GM12878 (cell line): ENCODE results near the gene TRIB2. TPM values are rescaled to one million over a fixed set of nuclear protein-coding genes. Genes with fewer than 3 reads are reported as not detected.

Experiments used
- ATAC-seq: fragments of 200-7000 bp; cut with Tn5 transposase; 3 replicates; pipeline ENCODE4 v1.9.1; 2020; ENCODE audit warnings: mild to moderate bottlenecking, moderate library complexity
- BruUV-seq: library from RNA; stranded (reverse); fragments of 400-500 nt; replicated peaks from 2 replicates; lab custom pipeline; 2021; lab: Mats Ljungman, UMichigan
- CTCF ChIA-PET: fragments of 300-600 bp; sonication (Branson Sonifier 250); formaldehyde crosslinking; extraction: SDS; loops from one replicate; lab custom pipeline; 2021; ENCODE audit warnings: inconsistent platforms; lab: Yijun Ruan, JAX
- POLR2A ChIA-PET: fragments of 350-600 bp; formaldehyde crosslinking; extraction: SDS; loops from one replicate; lab custom pipeline; 2021; ENCODE audit warnings: inconsistent platforms; lab: Charles Lee
- RAD21 ChIA-PET: fragments of 300-600 bp; sonication (Branson Sonifier 250); formaldehyde crosslinking; loops from one replicate; lab custom pipeline; 2023; ENCODE audit warnings: antibody characterized with exemption; ENCODE audit not compliant: unreplicated experiment; lab: Charles Lee
- SMC1A ChIA-PET: fragments of 300-600 bp; sonication (Branson Sonifier 250); formaldehyde crosslinking; loops from one replicate; lab custom pipeline; 2023; ENCODE audit not compliant: unreplicated experiment, uncharacterized antibody; lab: Charles Lee
- DNase-seq: peaks from one replicate; pipeline ENCODE4 v3.0.0-alpha.2; 2011; ENCODE audit warnings: low read depth, low spot score
- FAIRE-seq: peaks from 3 replicates; lab custom pipeline; 2011; peaks lifted over from hg19 to GRCh38; lab: Jason Lieb, UNC
- H2AFZ ChIP-seq: 2 replicates; pipeline ENCODE4 v1.6.0; 2011; ENCODE audit warnings: low read depth, low read length, control low read depth; ENCODE audit not compliant: control insufficient read depth
- H3K27ac ChIP-seq: 2 replicates; pipeline ENCODE4 v1.5.1; 2011; ENCODE audit warnings: control low read depth; ENCODE audit not compliant: control insufficient read depth, insufficient read depth
- H3K27me3 ChIP-seq, 2 experiments: replicated peaks in 1 of 2; 2 replicates each; pipeline versions ENCODE4 v1.6.0 to v1.6.1; 2011; ENCODE audit warnings: low read length in 1 of 2; ENCODE audit not compliant: control insufficient read depth in 2 of 2, insufficient read depth in 2 of 2
- H3K36me3 ChIP-seq, 2 experiments: 2 replicates each; pipeline ENCODE4 v1.5.1; 2011; ENCODE audit warnings: low read length in 1 of 2; ENCODE audit not compliant: control insufficient read depth in 2 of 2, insufficient read depth in 2 of 2
- H3K4me1 ChIP-seq: 2 replicates; pipeline ENCODE4 v1.6.1; 2011; ENCODE audit warnings: mild to moderate bottlenecking, low read length, moderate library complexity, mixed read lengths; ENCODE audit not compliant: control insufficient read depth, insufficient read depth
- H3K4me2 ChIP-seq: 2 replicates; pipeline ENCODE4 v1.6.0; 2011; ENCODE audit warnings: control low read depth; ENCODE audit not compliant: control insufficient read depth, insufficient read depth
- H3K4me3 ChIP-seq: fragments of 200-600 bp; sonication (generic); 2 replicates; pipeline ENCODE4 v1.5.1; 2016
- H3K79me2 ChIP-seq: 2 replicates; pipeline ENCODE4 v1.6.0; 2011; ENCODE audit warnings: low read length; ENCODE audit not compliant: control insufficient read depth, insufficient read depth
- H3K9ac ChIP-seq: 2 replicates; pipeline ENCODE4 v1.8.0; 2011; ENCODE audit warnings: low read length, control low read depth, mixed read lengths; ENCODE audit not compliant: control insufficient read depth, insufficient read depth
- H3K9me3 ChIP-seq: replicated peaks from 3 replicates; pipeline ENCODE4 v1.5.1; 2011; ENCODE audit warnings: mild to moderate bottlenecking, low read length; ENCODE audit not compliant: control insufficient read depth, insufficient read depth
- H4K20me1 ChIP-seq: 2 replicates; pipeline ENCODE4 v1.6.0; 2011; ENCODE audit not compliant: control insufficient read depth, insufficient read depth
- BCL3 ChIP-seq: IDR thresholded peaks from 2 replicates; pipeline ENCODE4 v1.6.1; 2011; ENCODE audit warnings: borderline replicate concordance, low read depth, mild to moderate bottlenecking, moderate library complexity, low read length; ENCODE audit not compliant: insufficient read depth, poor library complexity, severe bottlenecking
- HSF1 ChIP-seq: fragments of 150-350 bp; IDR thresholded peaks from 2 replicates; pipeline ENCODE4 v1.6.1; 2014; ENCODE audit warnings: mild to moderate bottlenecking, low read depth, low read length
- RBBP5 ChIP-seq: fragments of 200-600 bp; sonication (generic); conservative IDR thresholded peaks from 2 replicates; pipeline ENCODE4 v1.6.1; 2016
- RUNX3 ChIP-seq: IDR thresholded peaks from 2 replicates; pipeline ENCODE4 v1.6.1; 2012; ENCODE audit warnings: low read length, inconsistent platforms
- TBL1XR1 ChIP-seq: IDR thresholded peaks from 2 replicates; pipeline ENCODE4 v1.6.1; 2012; ENCODE audit warnings: low read depth, low read length, improper control_type of control experiment
- ZNF207 ChIP-seq: fragments of 450-650 bp; IDR thresholded peaks from 2 replicates; pipeline ENCODE4 v1.6.1; 2014; ENCODE audit warnings: antibody characterized with exemption, mild to moderate bottlenecking, borderline replicate concordance
- in situ Hi-C: fragments of 300-500 bp; cut with MboI; formaldehyde crosslinking; loops from 9 replicates; pipeline ENCODE4 v1.14.3; 2018; ENCODE audit warnings: mixed read lengths
- intact Hi-C: fragments of 100-400 bp; cut with micrococcal nuclease; formaldehyde crosslinking; loops from one replicate; pipeline ENCODE4 v1.14.2; 2022; ENCODE audit not compliant: unreplicated experiment
- polyA plus RNA-seq, 11 experiments: library from polyadenylated mRNA; depleted of rRNA in 4 of 11; unstranded in 6 of 11; stranded (reverse) in 5 of 11; fragments of >200 nt; fragmentation: Nextera tagmentation in 4 of 11; fragmentation: Illumina TruSeq in 1 of 11; extraction: Ambion mirVana in 4 of 11; extraction: Trizol in 1 of 11; gene quantifications; 1 replicate in 1 of 11; 2 replicates in 10 of 11; pipeline versions ENCODE4 v1.2.1 to v1.2.3, GENCODE V29; 2011 to 2016; ENCODE audit warnings: inconsistent platforms in 2 of 11, missing spikeins in 2 of 11, low read depth in 1 of 11
- total RNA-seq, 4 experiments: library from RNA; depleted of rRNA in 3 of 4; stranded (reverse); fragments of >200 nt in 3 of 4; fragmentation: Illumina TruSeq in 1 of 4; extraction: Trizol in 1 of 4; gene quantifications; 2 replicates each; pipeline versions ENCODE4 v1.2.1 to v1.2.3, GENCODE V29; 2013 to 2021
- TF ChIP-seq, protein P1 (sequence below): IDR thresholded peaks from 2 replicates; pipeline ENCODE4 v1.6.1; 2012; ENCODE audit warnings: low read depth, low read length, improper control_type of control experiment
- TF ChIP-seq, protein P2 (sequence below): fragments of 450-650 bp; IDR thresholded peaks from 2 replicates; pipeline ENCODE4 v1.6.1; 2017; ENCODE audit warnings: mild to moderate bottlenecking, moderate library complexity
- TF ChIP-seq, protein P3 (sequence below): fragments of 450-650 bp; IDR thresholded peaks from 2 replicates; pipeline ENCODE4 v1.6.1; 2017; ENCODE audit warnings: low read depth, mild to moderate bottlenecking, moderate library complexity
- TF ChIP-seq, protein P4 (sequence below): fragments of 450-650 bp; formaldehyde crosslinking; IDR thresholded peaks from 2 replicates; pipeline ENCODE4 v1.5.0; 2022; ENCODE audit warnings: mild to moderate bottlenecking, missing genetic modification characterization

Gene TRIB2
- total and polyA plus RNA-seq, 10 of the 15 experiments (the other 5 are each of a cell fraction or from before 2014, with no cell fraction given), result 1.6 to 9.2 (median 5.2) TPM

DNA sequence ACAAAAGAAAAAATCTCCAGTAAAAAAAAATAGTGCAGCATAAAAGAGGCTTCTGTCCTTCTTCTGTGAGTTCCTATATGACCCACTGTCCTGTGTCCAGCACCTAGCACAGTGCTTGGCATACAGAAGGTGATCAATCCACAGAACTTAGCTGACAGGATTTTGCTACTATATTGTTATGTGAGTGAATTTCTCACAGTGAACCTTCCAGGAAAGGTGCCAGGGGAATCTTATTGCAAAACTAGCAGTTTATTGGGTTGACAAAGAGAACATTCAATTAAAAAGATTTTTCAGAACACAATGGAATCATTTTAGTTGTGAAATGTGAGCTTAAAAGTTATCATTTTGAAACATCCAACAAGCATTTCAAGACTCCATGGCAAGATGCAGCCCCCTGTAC is 12.4 kb upstream of the TRIB2 start:
- intact Hi-C loops, result no loop called here
- SMC1A ChIA-PET, result interaction anchor here (1.0 kb wide), 1 partner anchor 15 kb away, joined by 3 read pairs; no protein-coding TSS in a partner anchor
- TF ChIP-seq, protein P1, sequence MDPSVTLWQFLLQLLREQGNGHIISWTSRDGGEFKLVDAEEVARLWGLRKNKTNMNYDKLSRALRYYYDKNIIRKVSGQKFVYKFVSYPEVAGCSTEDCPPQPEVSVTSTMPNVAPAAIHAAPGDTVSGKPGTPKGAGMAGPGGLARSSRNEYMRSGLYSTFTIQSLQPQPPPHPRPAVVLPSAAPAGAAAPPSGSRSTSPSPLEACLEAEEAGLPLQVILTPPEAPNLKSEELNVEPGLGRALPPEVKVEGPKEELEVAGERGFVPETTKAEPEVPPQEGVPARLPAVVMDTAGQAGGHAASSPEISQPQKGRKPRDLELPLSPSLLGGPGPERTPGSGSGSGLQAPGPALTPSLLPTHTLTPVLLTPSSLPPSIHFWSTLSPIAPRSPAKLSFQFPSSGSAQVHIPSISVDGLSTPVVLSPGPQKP, result no peak
- no peak for TF ChIP-seq HSF1
- TF ChIP-seq RUNX3, result no peak
- TF ChIP-seq, protein P2, sequence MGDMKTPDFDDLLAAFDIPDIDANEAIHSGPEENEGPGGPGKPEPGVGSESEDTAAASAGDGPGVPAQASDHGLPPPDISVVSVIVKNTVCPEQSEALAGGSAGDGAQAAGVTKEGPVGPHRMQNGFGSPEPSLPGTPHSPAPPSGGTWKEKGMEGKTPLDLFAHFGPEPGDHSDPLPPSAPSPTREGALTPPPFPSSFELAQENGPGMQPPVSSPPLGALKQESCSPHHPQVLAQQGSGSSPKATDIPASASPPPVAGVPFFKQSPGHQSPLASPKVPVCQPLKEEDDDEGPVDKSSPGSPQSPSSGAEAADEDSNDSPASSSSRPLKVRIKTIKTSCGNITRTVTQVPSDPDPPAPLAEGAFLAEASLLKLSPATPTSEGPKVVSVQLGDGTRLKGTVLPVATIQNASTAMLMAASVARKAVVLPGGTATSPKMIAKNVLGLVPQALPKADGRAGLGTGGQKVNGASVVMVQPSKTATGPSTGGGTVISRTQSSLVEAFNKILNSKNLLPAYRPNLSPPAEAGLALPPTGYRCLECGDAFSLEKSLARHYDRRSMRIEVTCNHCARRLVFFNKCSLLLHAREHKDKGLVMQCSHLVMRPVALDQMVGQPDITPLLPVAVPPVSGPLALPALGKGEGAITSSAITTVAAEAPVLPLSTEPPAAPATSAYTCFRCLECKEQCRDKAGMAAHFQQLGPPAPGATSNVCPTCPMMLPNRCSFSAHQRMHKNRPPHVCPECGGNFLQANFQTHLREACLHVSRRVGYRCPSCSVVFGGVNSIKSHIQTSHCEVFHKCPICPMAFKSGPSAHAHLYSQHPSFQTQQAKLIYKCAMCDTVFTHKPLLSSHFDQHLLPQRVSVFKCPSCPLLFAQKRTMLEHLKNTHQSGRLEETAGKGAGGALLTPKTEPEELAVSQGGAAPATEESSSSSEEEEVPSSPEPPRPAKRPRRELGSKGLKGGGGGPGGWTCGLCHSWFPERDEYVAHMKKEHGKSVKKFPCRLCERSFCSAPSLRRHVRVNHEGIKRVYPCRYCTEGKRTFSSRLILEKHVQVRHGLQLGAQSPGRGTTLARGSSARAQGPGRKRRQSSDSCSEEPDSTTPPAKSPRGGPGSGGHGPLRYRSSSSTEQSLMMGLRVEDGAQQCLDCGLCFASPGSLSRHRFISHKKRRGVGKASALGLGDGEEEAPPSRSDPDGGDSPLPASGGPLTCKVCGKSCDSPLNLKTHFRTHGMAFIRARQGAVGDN, result no peak
- TF ChIP-seq TBL1XR1, result no peak
- no peak for TF ChIP-seq BCL3
- TF ChIP-seq, protein P3, sequence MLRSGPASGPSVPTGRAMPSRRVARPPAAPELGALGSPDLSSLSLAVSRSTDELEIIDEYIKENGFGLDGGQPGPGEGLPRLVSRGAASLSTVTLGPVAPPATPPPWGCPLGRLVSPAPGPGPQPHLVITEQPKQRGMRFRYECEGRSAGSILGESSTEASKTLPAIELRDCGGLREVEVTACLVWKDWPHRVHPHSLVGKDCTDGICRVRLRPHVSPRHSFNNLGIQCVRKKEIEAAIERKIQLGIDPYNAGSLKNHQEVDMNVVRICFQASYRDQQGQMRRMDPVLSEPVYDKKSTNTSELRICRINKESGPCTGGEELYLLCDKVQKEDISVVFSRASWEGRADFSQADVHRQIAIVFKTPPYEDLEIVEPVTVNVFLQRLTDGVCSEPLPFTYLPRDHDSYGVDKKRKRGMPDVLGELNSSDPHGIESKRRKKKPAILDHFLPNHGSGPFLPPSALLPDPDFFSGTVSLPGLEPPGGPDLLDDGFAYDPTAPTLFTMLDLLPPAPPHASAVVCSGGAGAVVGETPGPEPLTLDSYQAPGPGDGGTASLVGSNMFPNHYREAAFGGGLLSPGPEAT, result no peak
- TF ChIP-seq RBBP5, result no peak
- TF ChIP-seq ZNF207, result no peak
- TF ChIP-seq, protein P4, sequence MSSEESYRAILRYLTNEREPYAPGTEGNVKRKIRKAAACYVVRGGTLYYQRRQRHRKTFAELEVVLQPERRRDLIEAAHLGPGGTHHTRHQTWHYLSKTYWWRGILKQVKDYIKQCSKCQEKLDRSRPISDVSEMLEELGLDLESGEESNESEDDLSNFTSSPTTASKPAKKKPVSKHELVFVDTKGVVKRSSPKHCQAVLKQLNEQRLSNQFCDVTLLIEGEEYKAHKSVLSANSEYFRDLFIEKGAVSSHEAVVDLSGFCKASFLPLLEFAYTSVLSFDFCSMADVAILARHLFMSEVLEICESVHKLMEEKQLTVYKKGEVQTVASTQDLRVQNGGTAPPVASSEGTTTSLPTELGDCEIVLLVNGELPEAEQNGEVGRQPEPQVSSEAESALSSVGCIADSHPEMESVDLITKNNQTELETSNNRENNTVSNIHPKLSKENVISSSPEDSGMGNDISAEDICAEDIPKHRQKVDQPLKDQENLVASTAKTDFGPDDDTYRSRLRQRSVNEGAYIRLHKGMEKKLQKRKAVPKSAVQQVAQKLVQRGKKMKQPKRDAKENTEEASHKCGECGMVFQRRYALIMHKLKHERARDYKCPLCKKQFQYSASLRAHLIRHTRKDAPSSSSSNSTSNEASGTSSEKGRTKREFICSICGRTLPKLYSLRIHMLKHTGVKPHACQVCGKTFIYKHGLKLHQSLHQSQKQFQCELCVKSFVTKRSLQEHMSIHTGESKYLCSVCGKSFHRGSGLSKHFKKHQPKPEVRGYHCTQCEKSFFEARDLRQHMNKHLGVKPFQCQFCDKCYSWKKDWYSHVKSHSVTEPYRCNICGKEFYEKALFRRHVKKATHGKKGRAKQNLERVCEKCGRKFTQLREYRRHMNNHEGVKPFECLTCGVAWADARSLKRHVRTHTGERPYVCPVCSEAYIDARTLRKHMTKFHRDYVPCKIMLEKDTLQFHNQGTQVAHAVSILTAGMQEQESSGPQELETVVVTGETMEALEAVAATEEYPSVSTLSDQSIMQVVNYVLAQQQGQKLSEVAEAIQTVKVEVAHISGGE (CRISPR knock-in tag), result no peak

More for the DNA sequence above, 12.4 kb upstream of the TRIB2 start:
- H3K27me3 ChIP-seq, result no peaks in the 10 kb centered on the region
- CTCF ChIA-PET, result interaction anchor here (1.5 kb wide), 1 partner anchor 11 kb away, joined by 6 read pairs; no protein-coding TSS in a partner anchor
- DNase-seq (no peak), ATAC-seq (no peak), FAIRE-seq (no peak)
- no peak overlapping the region for H3K27ac ChIP-seq
- no peaks in the 10 kb centered on the region for H3K79me2 ChIP-seq
- no peak overlapping the region for H3K9ac ChIP-seq
- no peak overlapping the region for H2AFZ ChIP-seq
- peaks cover 2% of the 10 kb centered on the region; the same call in 1 of the 3 replicates for H3K9me3 ChIP-seq
- H3K4me3 ChIP-seq, result no peak overlapping the region
- in situ Hi-C loops, result no loop called here
- H3K4me1 ChIP-seq, result no peaks in the 10 kb centered on the region
- H4K20me1 ChIP-seq, result no peaks in the 10 kb centered on the region
- H3K36me3 ChIP-seq, result no peaks in the 10 kb centered on the region
- RAD21 ChIA-PET, result no interaction called here
- no TSS peak for BruUV-seq
- POLR2A ChIA-PET, result no interaction called here
- no peak overlapping the region for H3K4me2 ChIP-seq
